ENCODE results near the gene USP26. TPM values are rescaled to one million over a fixed set of nuclear protein-coding genes. Genes with fewer than 3 reads are reported as not detected.
A peak's percentile ranks its signal among the peaks of the same experiment; 100 is the strongest.

Gene USP26
- total RNA-seq, 1 experiment from 2014 or later: not detected

GRCh38 chrX:133005042-133005441 lies 91.9 kb downstream of the USP26 start:
- intact Hi-C loops (cut with micrococcal nuclease): loop anchor here (1.0 kb wide), 2 partner anchors 167 to 265 kb away; no protein-coding TSS in a partner anchor
- BruUV-seq (replicated peaks): no TSS peak
- Mint-ChIP-seq H3K27me3 (ENCODE audit: insufficient read depth, unreplicated experiment) (peaks cover 53% of the 10 kb centered on the region), H3K4me1 (ENCODE audit: insufficient read depth, unreplicated experiment) (no peaks in the 10 kb centered on the region), H3K9me3 (ENCODE audit: unreplicated experiment) (peaks cover 7% of the 10 kb centered on the region), H3K27ac (ENCODE audit: low read depth, unreplicated experiment) (no peak overlapping the region), H3K4me3 (ENCODE audit: unreplicated experiment) (no peak overlapping the region), H3K36me3 (ENCODE audit: insufficient read depth, unreplicated experiment) (no peaks in the 10 kb centered on the region)
- POLR2A ChIA-PET: interaction anchor here (0.6 kb wide), 1 partner anchor 168 kb away, joined by 3 read pairs; no protein-coding TSS in a partner anchor
- peak; percentile 57 for TF ChIP-seq CTCF (IDR thresholded peaks at IDR 0.05; ENCODE audit: unreplicated experiment)
- peak; percentile 30 for DNase-seq (ENCODE audit: unreplicated experiment)
- CTCF ChIA-PET: interaction anchor here (0.6 to 2.1 kb wide), 20 partner anchors 8 to 895 kb away, joined by 3 to 16 read pairs (median 4); no protein-coding TSS in a partner anchor

- BruUV-seq (replicated peaks): no TSS peak
- no peak overlapping the region for H3K27ac Mint-ChIP-seq (ENCODE audit: low read depth, unreplicated experiment)
- intact Hi-C loops (cut with micrococcal nuclease): no loop called here
- POLR2A ChIA-PET: no interaction called here
- no peak for TF ChIP-seq CTCF (IDR thresholded peaks at IDR 0.05; ENCODE audit: unreplicated experiment)
- peaks cover 88% of the 10 kb centered on the region for H3K27me3 Mint-ChIP-seq (ENCODE audit: insufficient read depth, unreplicated experiment)
- H3K36me3 Mint-ChIP-seq (ENCODE audit: insufficient read depth, unreplicated experiment): no peaks in the 10 kb centered on the region
- no peaks in the 10 kb centered on the region for H3K4me1 Mint-ChIP-seq (ENCODE audit: insufficient read depth, unreplicated experiment)
- no peak overlapping the region for H3K4me3 Mint-ChIP-seq (ENCODE audit: unreplicated experiment)
- DNase-seq (ENCODE audit: unreplicated experiment): no peak
- no peaks in the 10 kb centered on the region for H3K9me3 Mint-ChIP-seq (ENCODE audit: unreplicated experiment)
- CTCF ChIA-PET: interaction anchor here (0.7 to 1.2 kb wide), 2 partner anchors 23 to 245 kb away, joined by 3 to 4 read pairs; no protein-coding TSS in a partner anchor
These were observed 97.7 kb downstream of the USP26 start for GRCh38 chrX:132999209-132999608.

- CTCF ChIA-PET: interaction anchor here (1.4 to 1.8 kb wide), 3 partner anchors 15 to 251 kb away, joined by 3 to 8 read pairs (median 8); no protein-coding TSS in a partner anchor
- Mint-ChIP-seq H3K4me1 (ENCODE audit: insufficient read depth, unreplicated experiment) (no peaks in the 10 kb centered on the region), H3K27ac (ENCODE audit: low read depth, unreplicated experiment) (no peak overlapping the region), H3K9me3 (ENCODE audit: unreplicated experiment) (no peaks in the 10 kb centered on the region), H3K4me3 (ENCODE audit: unreplicated experiment) (no peak overlapping the region), H3K27me3 (ENCODE audit: insufficient read depth, unreplicated experiment) (peaks cover 73% of the 10 kb centered on the region), H3K36me3 (ENCODE audit: insufficient read depth, unreplicated experiment) (no peaks in the 10 kb centered on the region)
- DNase-seq (ENCODE audit: unreplicated experiment): no peak
- BruUV-seq (replicated peaks): no TSS peak
- POLR2A ChIA-PET: interaction anchor here (1.3 kb wide), 1 partner anchor 23 kb away, joined by 3 read pairs; no protein-coding TSS in a partner anchor
- intact Hi-C loops (cut with micrococcal nuclease): no loop called here
- TF ChIP-seq CTCF (IDR thresholded peaks at IDR 0.05; ENCODE audit: unreplicated experiment): no peak
These were observed 106.1 kb downstream of the USP26 start for GRCh38 chrX:132990835-132991234.

- no TSS peak for BruUV-seq (replicated peaks)
- TF ChIP-seq CTCF (IDR thresholded peaks at IDR 0.05; ENCODE audit: unreplicated experiment): no peak
- no peak overlapping the region for H3K27ac Mint-ChIP-seq (ENCODE audit: low read depth, unreplicated experiment)
- CTCF ChIA-PET: interaction anchor here (1.2 to 1.4 kb wide), 2 partner anchors 11 to 19 kb away, joined by 3 to 4 read pairs; no protein-coding TSS in a partner anchor
- peaks cover 63% of the 10 kb centered on the region for H3K27me3 Mint-ChIP-seq (ENCODE audit: insufficient read depth, unreplicated experiment)
- H3K4me3 Mint-ChIP-seq (ENCODE audit: unreplicated experiment): no peak overlapping the region
- intact Hi-C loops (cut with micrococcal nuclease): no loop called here
- no peaks in the 10 kb centered on the region for H3K36me3 Mint-ChIP-seq (ENCODE audit: insufficient read depth, unreplicated experiment)
- POLR2A ChIA-PET: no interaction called here
- H3K9me3 Mint-ChIP-seq (ENCODE audit: unreplicated experiment): no peaks in the 10 kb centered on the region
- H3K4me1 Mint-ChIP-seq (ENCODE audit: insufficient read depth, unreplicated experiment): no peaks in the 10 kb centered on the region
- no peak for DNase-seq (ENCODE audit: unreplicated experiment)
These were observed 110.4 kb downstream of the USP26 start for GRCh38 chrX:132986556-132986955.

Data from MCF 10A (cell line).